HepG2 (cell line): ENCODE measurements around the gene DNAJC5. TPM values are rescaled to one million over a fixed set of nuclear protein-coding genes. Genes with fewer than 3 reads are reported as not detected.
A peak's percentile ranks its signal among the peaks of the same experiment; 100 is the strongest.

Experiments
- ATAC-seq: fragments of 200-7000 bp; cut with Tn5 transposase; 3 replicates; pipeline ENCODE4 v1.9.1; 2020; ENCODE audit warnings: mild to moderate bottlenecking, moderate library complexity
- BruUV-seq: library from RNA; stranded (reverse); fragments of 400-500 nt; replicated peaks from 2 replicates; lab custom pipeline; 2021; lab: Mats Ljungman, UMichigan
- CTCF ChIA-PET: fragments of 300-600 bp; formaldehyde crosslinking; extraction: SDS; loops from one replicate; lab custom pipeline; 2021; ENCODE audit warnings: low total read pairs, inconsistent platforms, low intra/inter-chr PET ratio; lab: Yijun Ruan, JAX
- POLR2A ChIA-PET: fragments of 350-600 bp; sonication (Branson Sonifier 250); formaldehyde crosslinking; loops from one replicate; lab custom pipeline; 2020; ENCODE audit warnings: antibody characterized with exemption, inconsistent platforms; lab: Yijun Ruan, JAX
- DNase-seq: peaks from one replicate; pipeline ENCODE4 v3.0.0-alpha.2; 2015; ENCODE audit warnings: low spot score
- FAIRE-seq: peaks from 3 replicates; lab custom pipeline; 2011; peaks lifted over from hg19 to GRCh38; lab: Jason Lieb, UNC
- H2AFZ ChIP-seq: one replicate; pipeline ENCODE4 v1.6.1; 2011; ENCODE audit warnings: low read length, inconsistent platforms
- H3K27ac ChIP-seq: fragments of 300-600 bp; 3 replicates; pipeline ENCODE4 v1.8.0; 2011; ENCODE audit warnings: mixed run types, mild to moderate bottlenecking, mixed read lengths, low read length, inconsistent platforms; ENCODE audit not compliant: insufficient read depth; ENCODE audit errors: extremely low read length
- H3K27me3 ChIP-seq, 2 experiments: fragments of 200-600 bp in 1 of 2; 2 replicates in 1 of 2; 3 replicates in 1 of 2; pipeline versions ENCODE4 v1.6.0 to v1.8.0; 2011; ENCODE audit warnings: low read length in 2 of 2, mild to moderate bottlenecking in 2 of 2, moderate library complexity in 2 of 2, inconsistent platforms in 1 of 2; ENCODE audit not compliant: insufficient read depth in 2 of 2, control insufficient read depth in 1 of 2
- H3K36me3 ChIP-seq, 2 experiments: fragments of 200-600 bp in 1 of 2; replicated peaks in 1 of 2; 2 replicates in 1 of 2; 3 replicates in 1 of 2; pipeline versions ENCODE4 v1.5.1 to v1.8.0; 2011; ENCODE audit warnings: low read length in 2 of 2, inconsistent platforms in 1 of 2; ENCODE audit not compliant: insufficient read depth in 2 of 2, control insufficient read depth in 1 of 2
- H3K4me1 ChIP-seq: 2 replicates; pipeline ENCODE4 v1.5.1; 2012; ENCODE audit warnings: low read length, inconsistent platforms; ENCODE audit not compliant: insufficient read depth
- H3K4me2 ChIP-seq: 2 replicates; pipeline ENCODE4 v1.6.0; 2011; ENCODE audit warnings: low read depth, low read length, inconsistent platforms
- H3K4me3 ChIP-seq, 3 experiments: fragments of 200-600 bp in 1 of 3; sonication (generic), shearing (Covaris generic) in 1 of 3; replicated peaks in 1 of 3; 2 replicates each; pipeline ENCODE4 v1.5.1; 2011 to 2016; ENCODE audit warnings: low read length in 3 of 3, inconsistent platforms in 2 of 3, low read depth in 2 of 3, mild to moderate bottlenecking in 2 of 3, control low read depth in 1 of 3, mixed read lengths in 1 of 3; ENCODE audit not compliant: insufficient read depth in 1 of 3
- H3K79me2 ChIP-seq: one replicate; pipeline ENCODE4 v1.6.1; 2011; ENCODE audit warnings: low read length, inconsistent platforms; ENCODE audit not compliant: insufficient read depth
- H3K9ac ChIP-seq: 2 replicates; pipeline ENCODE4 v1.6.0; 2011; ENCODE audit warnings: mild to moderate bottlenecking, low read depth, low read length, inconsistent platforms; ENCODE audit not compliant: insufficient read depth
- H3K9me3 ChIP-seq: 2 replicates; pipeline ENCODE4 v1.5.1; 2012; ENCODE audit warnings: mild to moderate bottlenecking, low read length
- H4K20me1 ChIP-seq: 2 replicates; pipeline ENCODE4 v1.6.0; 2011; ENCODE audit warnings: inconsistent platforms, mild to moderate bottlenecking, low read length, moderate library complexity; ENCODE audit not compliant: insufficient read depth
- CENPT ChIP-seq: sonication (generic); formaldehyde crosslinking; IDR thresholded peaks from 2 replicates; pipeline ENCODE4 v1.8.0; 2022; ENCODE audit warnings: low read depth, mild to moderate bottlenecking, moderate library complexity, missing genetic modification reagents
- PCBP1 ChIP-seq: fragments of 200-400 bp; formaldehyde crosslinking; IDR thresholded peaks from 2 replicates; pipeline ENCODE4 v1.6.1; 2017; ENCODE audit warnings: mild to moderate bottlenecking, low read depth, low read length, borderline replicate concordance
- WGBS: methylation state at CpG from one replicate; pipeline ENCODE4 v1.1.6; 2017; ENCODE audit warnings: low lambda C conversion rate; 5-methylcytosine and 5-hydroxymethylcytosine counted together
- in situ Hi-C: cut with HindIII; loops from 2 replicates; pipeline ENCODE4 v1.10.0; 2017; ENCODE audit warnings: low pct_unique_long_range_greater_than_20kb; ENCODE audit not compliant: extremely low pct_ligation_motif_present
- intact Hi-C: fragments of 100-400 bp; cut with micrococcal nuclease; formaldehyde crosslinking; loops from one replicate; pipeline ENCODE4 v1.10.0; 2022; ENCODE audit not compliant: unreplicated experiment
- polyA plus RNA-seq, 8 experiments: library from polyadenylated mRNA; depleted of rRNA in 3 of 8; stranded (reverse) in 7 of 8; unstranded in 1 of 8; fragments of >200 nt; fragmentation: Illumina TruSeq in 4 of 8; extraction: Trizol in 4 of 8; gene quantifications; 2 replicates each; pipeline versions ENCODE4 v1.2.1 to v1.2.3, GENCODE V29; 2011 to 2016; ENCODE audit warnings: low read depth in 4 of 8, missing spikeins in 1 of 8, mixed read lengths in 1 of 8; ENCODE audit not compliant: insufficient read depth in 1 of 8
- total RNA-seq, 5 experiments: library from RNA; depleted of rRNA; stranded (reverse); fragments of >200 nt; fragmentation: Illumina TruSeq; extraction: Trizol; gene quantifications; 2 replicates each; pipeline ENCODE4 v1.2.3, GENCODE V29; 2016; ENCODE audit warnings: low read depth in 1 of 5
- TF ChIP-seq, protein P1 (sequence below): sonication (generic); formaldehyde crosslinking; IDR thresholded peaks from 2 replicates; pipeline ENCODE4 v1.9.0; 2022; ENCODE audit warnings: missing genetic modification reagents, mild to moderate bottlenecking, borderline replicate concordance

Gene DNAJC5
- total and polyA plus RNA-seq, 2 of the 13 experiments (the other 11 are each of a cell fraction or from before 2014, with no cell fraction given) = 42.8 to 64.5 TPM

DNA sequence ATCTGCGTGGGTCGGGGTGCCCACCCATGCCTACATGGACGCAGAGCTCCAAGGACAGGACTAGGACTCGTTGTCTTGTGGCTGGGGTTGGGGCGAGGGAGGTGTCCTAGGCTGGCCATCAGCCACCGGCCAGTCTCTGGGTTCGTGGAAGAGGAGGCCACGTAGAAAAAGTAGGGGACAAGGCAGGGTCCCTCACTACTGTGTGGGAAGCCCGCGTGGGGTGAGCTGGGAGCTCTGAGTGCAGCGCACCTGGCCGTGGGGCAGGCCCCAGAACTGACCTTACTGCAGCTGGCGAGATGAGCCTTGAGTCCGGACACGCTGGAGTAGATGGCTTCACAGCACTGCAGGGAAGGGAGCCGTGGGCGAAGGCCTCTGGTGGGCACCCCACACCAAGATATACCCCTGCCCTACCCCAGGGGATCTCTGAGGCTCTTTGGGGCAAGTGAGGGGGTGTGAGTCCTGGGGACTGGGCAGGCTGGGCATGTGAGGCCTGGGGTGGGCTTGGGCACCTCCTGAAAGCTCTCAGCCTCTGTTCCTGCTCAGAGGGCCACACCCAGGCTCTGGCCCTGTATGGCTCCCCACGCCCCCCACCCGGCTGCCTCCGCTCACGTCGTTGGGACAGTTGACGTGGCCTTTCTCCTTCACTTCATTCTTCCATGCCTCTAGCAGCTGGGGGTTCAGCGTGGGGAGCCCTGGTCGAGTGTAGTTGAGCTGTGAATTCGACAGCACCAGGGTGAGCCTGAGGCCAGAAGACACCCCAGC is 66.9 kb downstream of the DNAJC5 start:
- in situ Hi-C loops = no loop called here
- TF ChIP-seq PCBP1 (0 out of 2 replicates have a peak, but pooled peaks have one; percentile 26), CENPT (CRISPR knock-in tag) (no peak)
- TF ChIP-seq, protein P1, sequence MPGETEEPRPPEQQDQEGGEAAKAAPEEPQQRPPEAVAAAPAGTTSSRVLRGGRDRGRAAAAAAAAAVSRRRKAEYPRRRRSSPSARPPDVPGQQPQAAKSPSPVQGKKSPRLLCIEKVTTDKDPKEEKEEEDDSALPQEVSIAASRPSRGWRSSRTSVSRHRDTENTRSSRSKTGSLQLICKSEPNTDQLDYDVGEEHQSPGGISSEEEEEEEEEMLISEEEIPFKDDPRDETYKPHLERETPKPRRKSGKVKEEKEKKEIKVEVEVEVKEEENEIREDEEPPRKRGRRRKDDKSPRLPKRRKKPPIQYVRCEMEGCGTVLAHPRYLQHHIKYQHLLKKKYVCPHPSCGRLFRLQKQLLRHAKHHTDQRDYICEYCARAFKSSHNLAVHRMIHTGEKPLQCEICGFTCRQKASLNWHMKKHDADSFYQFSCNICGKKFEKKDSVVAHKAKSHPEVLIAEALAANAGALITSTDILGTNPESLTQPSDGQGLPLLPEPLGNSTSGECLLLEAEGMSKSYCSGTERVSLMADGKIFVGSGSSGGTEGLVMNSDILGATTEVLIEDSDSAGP (CRISPR knock-in tag) = peak; percentile 25; the same call in 1 of the 2 replicates
- TF ChIP-seq, all 625 proteins: peak for 2

More for the DNA sequence above, 66.9 kb downstream of the DNAJC5 start:
- 97% methylated on average over 26 of the region's 26 CpGs for WGBS
- H3K79me2 ChIP-seq = no peaks in the 10 kb centered on the region
- H3K4me2 ChIP-seq = no peak overlapping the region
- intact Hi-C loops = loop anchor here (10.0 kb wide), 1 partner anchor 1597 kb away; the partner anchor contains the start of gene LAMA5
- H3K9ac ChIP-seq = no peak overlapping the region
- peaks cover 24% of the 10 kb centered on the region for H3K4me1 ChIP-seq
- H3K27me3 ChIP-seq = no peaks in the 10 kb centered on the region
- BruUV-seq = no TSS peak
- no peaks in the 10 kb centered on the region; the same call in 1 of the 2 replicates for H4K20me1 ChIP-seq
- no peak overlapping the region for H3K4me3 ChIP-seq
- H3K36me3 ChIP-seq = peaks cover 51 to 55% of the 10 kb centered on the region in 2 experiments; a peak in 4 of 5 replicates
- no peaks in the 10 kb centered on the region for H3K9me3 ChIP-seq
- ATAC-seq = no peak
- no peak for FAIRE-seq
- H2AFZ ChIP-seq = no peak overlapping the region
- CTCF ChIA-PET = no interaction called here
- POLR2A ChIA-PET = no interaction called here
- H3K27ac ChIP-seq = no peak overlapping the region
- DNase-seq = no peak
